HepG2 (cell line): ENCODE measurements around the gene CAPZB. TPM values are rescaled to one million over a fixed set of nuclear protein-coding genes. Genes with fewer than 3 reads are reported as not detected.
A peak's percentile ranks its signal among the peaks of the same experiment; 100 is the strongest.

Source experiments
- CBX1 ChIP-seq: IDR thresholded peaks from one replicate; pipeline ENCODE4 v1.6.1; 2016; ENCODE audit warnings: antibody characterized with exemption, low read depth
- FUBP1 ChIP-seq: sonication (generic); formaldehyde crosslinking; IDR thresholded peaks from 2 replicates; pipeline ENCODE4 v1.5.1; 2020; ENCODE audit warnings: missing genetic modification reagents, mild to moderate bottlenecking, borderline replicate concordance
- HDAC2 ChIP-seq: sonication (generic); formaldehyde crosslinking; IDR thresholded peaks from 2 replicates; pipeline ENCODE4 v1.4.0; 2020; ENCODE audit warnings: missing genetic modification reagents
- HIVEP1 ChIP-seq: sonication (generic); formaldehyde crosslinking; IDR thresholded peaks from 2 replicates; pipeline ENCODE4 v1.4.0; 2020; ENCODE audit warnings: mild to moderate bottlenecking, missing genetic modification reagents
- HMGA1 ChIP-seq: sonication (generic); formaldehyde crosslinking; conservative IDR thresholded peaks from 2 replicates; pipeline ENCODE4 v1.4.0; 2020; ENCODE audit warnings: missing genetic modification reagents
- MXI1 ChIP-seq: IDR thresholded peaks from 3 replicates; pipeline ENCODE4 v1.6.1; 2012; ENCODE audit warnings: low read depth, low read length, inconsistent platforms, borderline replicate concordance
- NAIF1 ChIP-seq: sonication (generic); formaldehyde crosslinking; IDR thresholded peaks from 2 replicates; pipeline ENCODE4 v1.5.0; 2020; ENCODE audit warnings: mild to moderate bottlenecking, missing genetic modification reagents, borderline replicate concordance
- SAP130 ChIP-seq: IDR thresholded peaks from 2 replicates; pipeline ENCODE4 v1.6.1; 2016; ENCODE audit warnings: low read depth
- SKIL ChIP-seq: sonication (generic); formaldehyde crosslinking; IDR thresholded peaks from 2 replicates; pipeline ENCODE4 v1.8.0; 2022; ENCODE audit warnings: missing genetic modification reagents, mild to moderate bottlenecking, moderate library complexity, borderline replicate concordance
- TEAD3 ChIP-seq: optimal IDR thresholded peaks from 2 replicates; pipeline ENCODE3; 2016; ENCODE audit warnings: borderline replicate concordance
- ZKSCAN8 ChIP-seq: IDR thresholded peaks from 2 replicates; pipeline ENCODE4 v1.6.1; 2016; ENCODE audit warnings: borderline replicate concordance, missing genetic modification reagents, missing compliant biosample characterization
- ZNF136 ChIP-seq: sonication (generic); formaldehyde crosslinking; IDR thresholded peaks from 2 replicates; pipeline ENCODE4 v1.8.1; 2022; ENCODE audit warnings: low read depth, mild to moderate bottlenecking, moderate library complexity, missing genetic modification reagents
- ZNF205 ChIP-seq: IDR thresholded peaks from 2 replicates; pipeline ENCODE4 v1.6.1; 2018; ENCODE audit warnings: missing biosample characterization, missing genetic modification reagents
- ZNF253 ChIP-seq: sonication (generic); formaldehyde crosslinking; IDR thresholded peaks from 2 replicates; pipeline ENCODE4 v1.8.0; 2022; ENCODE audit warnings: mild to moderate bottlenecking, missing genetic modification reagents, borderline replicate concordance
- ZNF282 ChIP-seq: fragments of 450-650 bp; IDR thresholded peaks from 2 replicates; pipeline ENCODE4 v1.6.1; 2018; ENCODE audit not compliant: partially characterized antibody
- ZNF329 ChIP-seq: sonication (generic); formaldehyde crosslinking; IDR thresholded peaks from 2 replicates; pipeline ENCODE4 v1.9.0; 2021; ENCODE audit warnings: low read depth, mild to moderate bottlenecking, missing genetic modification reagents
- ZNF33A ChIP-seq: sonication (generic); formaldehyde crosslinking; IDR thresholded peaks from 2 replicates; pipeline ENCODE4 v1.5.1; 2020; ENCODE audit warnings: missing genetic modification reagents, mild to moderate bottlenecking, moderate library complexity, borderline replicate concordance
- ZNF350 ChIP-seq: sonication (generic); formaldehyde crosslinking; IDR thresholded peaks from 2 replicates; pipeline ENCODE4 v1.4.0; 2020; ENCODE audit warnings: mild to moderate bottlenecking, low read depth, missing genetic modification reagents, borderline replicate concordance
- ZNF749 ChIP-seq: sonication (generic); formaldehyde crosslinking; IDR thresholded peaks from 2 replicates; pipeline ENCODE4 v1.8.0; 2022; ENCODE audit warnings: mild to moderate bottlenecking, missing genetic modification reagents, moderate library complexity, borderline replicate concordance
- ZNF816 ChIP-seq: sonication (generic); formaldehyde crosslinking; IDR thresholded peaks from 2 replicates; pipeline ENCODE4 v1.8.0; 2022; ENCODE audit warnings: missing genetic modification reagents, mild to moderate bottlenecking, borderline replicate concordance
- polyA plus RNA-seq, 8 experiments: library from polyadenylated mRNA; depleted of rRNA in 3 of 8; stranded (reverse) in 7 of 8; unstranded in 1 of 8; fragments of >200 nt; fragmentation: Illumina TruSeq in 4 of 8; extraction: Trizol in 4 of 8; gene quantifications; 2 replicates each; pipeline versions ENCODE4 v1.2.1 to v1.2.3, GENCODE V29; 2011 to 2016; ENCODE audit warnings: low read depth in 4 of 8, missing spikeins in 1 of 8, mixed read lengths in 1 of 8; ENCODE audit not compliant: insufficient read depth in 1 of 8
- total RNA-seq, 5 experiments: library from RNA; depleted of rRNA; stranded (reverse); fragments of >200 nt; fragmentation: Illumina TruSeq; extraction: Trizol; gene quantifications; 2 replicates each; pipeline ENCODE4 v1.2.3, GENCODE V29; 2016; ENCODE audit warnings: low read depth in 1 of 5

Gene CAPZB
- total and polyA plus RNA-seq, 2 of the 13 experiments (the other 11 are each of a cell fraction or from before 2014, with no cell fraction given), result 58.9 to 76.9 TPM

- TF ChIP-seq FUBP1 (CRISPR knock-in tag) (no peak), HDAC2 (peak; percentile 96), ZNF329 (no peak), MXI1 (peak; percentile 63; the same call in 1 of the 3 replicates), HIVEP1 (peak; percentile 43), TEAD3 (CRISPR knock-in tag) (peak; percentile 96), ZNF205 (CRISPR knock-in tag) (peak; percentile 94; the same call in 1 of the 2 replicates), ZNF749 (CRISPR knock-in tag) (peak; percentile 59; the same call in 1 of the 2 replicates), ZNF136 (CRISPR knock-in tag) (no peak), ZNF253 (CRISPR knock-in tag) (peak; percentile 48; the same call in 1 of the 2 replicates), ZNF816 (CRISPR knock-in tag) (no peak), SAP130 (CRISPR knock-in tag) (peak; percentile 95), CBX1 (peak; percentile 88), SKIL (CRISPR knock-in tag) (peak; percentile 93), ZNF33A (CRISPR knock-in tag) (no peak), ZNF282 (no peak), ZKSCAN8 (CRISPR knock-in tag) (peak; percentile 87), NAIF1 (no peak), HMGA1 (CRISPR knock-in tag) (no peak), ZNF350 (CRISPR knock-in tag) (peak; percentile 60)
These were observed 39.7 kb downstream of the CAPZB start (continued) for GRCh38 chr1:19445417-19446342.
